Uterus (tissue), 2 donors: ENCODE results near the gene WNT7A.

Source experiments
- CTCF ChIP-seq, 4 experiments: fragments of 200-600 bp in 2 of 4; fragments of 450-650 bp in 2 of 4; sonication (generic) in 2 of 4; IDR thresholded peaks; one replicate each; pipeline ENCODE4 v1.5.1; 2016 to 2019; ENCODE audit warnings: antibody characterized with exemption in 4 of 4, mild to moderate bottlenecking in 2 of 4, moderate library complexity in 1 of 4
- POLR2A ChIP-seq, 2 donors: fragments of 450-650 bp; IDR thresholded peaks; one replicate each; pipeline ENCODE4 v1.6.1; 2016; ENCODE audit warnings: antibody characterized with exemption in 2 of 2, mild to moderate bottlenecking in 1 of 2, moderate library complexity in 1 of 2

GRCh38 chr3:13853978-13854296, 25.9 kb downstream of the WNT7A start:
- TF ChIP-seq CTCF (IDR thresholded peaks at IDR 0.05) (no peak), POLR2A (IDR thresholded peaks at IDR 0.05) (no peak)
